MM.1S (cell line): ENCODE measurements around the gene EPB41L3.

ENCODE experiments used
- CTCF ChIP-seq: fragments of 300-600 bp; sonication (generic); IDR thresholded peaks from 2 replicates; pipeline ENCODE4 v1.5.1; 2016; ENCODE audit warnings: antibody characterized with exemption, low read length, mixed read lengths
- EZH2 ChIP-seq: fragments of 300-600 bp; sonication (generic); optimal IDR thresholded peaks from 2 replicates; pipeline ENCODE3; 2017; ENCODE audit warnings: low read depth, mild to moderate bottlenecking, antibody characterized with exemption, low read length, mixed read lengths
- EZH2phosphoT487 ChIP-seq: fragments of 300-600 bp; sonication (generic); IDR thresholded peaks from 2 replicates; pipeline ENCODE4 v1.6.1; 2018; ENCODE audit warnings: antibody characterized with exemption, low read length

GRCh38 chr18:5452943-5453443 is 90.8 kb downstream of the EPB41L3 start:
- TF ChIP-seq EZH2: no peak
- no peak for TF ChIP-seq CTCF
- TF ChIP-seq EZH2phosphoT487: no peak
